RWPE2 (cell line): ENCODE measurements around the gene TPRN.
A peak's percentile ranks its signal among the peaks of the same experiment; 100 is the strongest.

Source experiments
- ATAC-seq: fragments of 200-7000 bp; cut with Tn5 transposase; 3 replicates; pipeline ENCODE4 v1.9.1; 2021; ENCODE audit warnings: low read depth
- DNase-seq: peaks from one replicate; pipeline ENCODE4 v3.0.0-alpha.2; 2020; ENCODE audit warnings: low spot score
- H3K27ac ChIP-seq: fragments of 450-650 bp; 2 replicates; pipeline ENCODE4 v1.5.1; 2017; ENCODE audit warnings: mild to moderate bottlenecking; ENCODE audit not compliant: poor library complexity, severe bottlenecking
- H3K27me3 ChIP-seq: fragments of 250-450 bp; sonication (Bioruptor Pico); 2 replicates; pipeline ENCODE4 v1.5.1; 2021; ENCODE audit warnings: mild to moderate bottlenecking, moderate library complexity; ENCODE audit not compliant: insufficient read depth, poor library complexity, severe bottlenecking
- H3K36me3 ChIP-seq: fragments of 250-450 bp; sonication (Bioruptor Pico); 2 replicates; pipeline ENCODE4 v1.5.1; 2020; ENCODE audit warnings: low read depth, mild to moderate bottlenecking, moderate library complexity
- H3K4me1 ChIP-seq: fragments of 250-450 bp; sonication (Bioruptor Pico); 2 replicates; pipeline ENCODE4 v1.5.1; 2021; ENCODE audit warnings: mild to moderate bottlenecking, moderate library complexity; ENCODE audit not compliant: insufficient read depth, poor library complexity, severe bottlenecking
- H3K4me3 ChIP-seq: fragments of 250-450 bp; sonication (Bioruptor Pico); 2 replicates; pipeline ENCODE4 v1.5.1; 2021; ENCODE audit warnings: mild to moderate bottlenecking, moderate library complexity; ENCODE audit not compliant: severe bottlenecking
- H3K9me3 ChIP-seq: fragments of 250-450 bp; sonication (Bioruptor Pico); 2 replicates; pipeline ENCODE4 v1.5.1; 2021; ENCODE audit warnings: mild to moderate bottlenecking, moderate library complexity; ENCODE audit not compliant: severe bottlenecking
- TF ChIP-seq, protein P1 (sequence below): fragments of 450-650 bp; IDR thresholded peaks from one replicate; pipeline ENCODE4 v1.5.1; 2017; ENCODE audit warnings: mild to moderate bottlenecking, moderate library complexity; ENCODE audit not compliant: poor library complexity, severe bottlenecking

Gene TPRN

DNA sequence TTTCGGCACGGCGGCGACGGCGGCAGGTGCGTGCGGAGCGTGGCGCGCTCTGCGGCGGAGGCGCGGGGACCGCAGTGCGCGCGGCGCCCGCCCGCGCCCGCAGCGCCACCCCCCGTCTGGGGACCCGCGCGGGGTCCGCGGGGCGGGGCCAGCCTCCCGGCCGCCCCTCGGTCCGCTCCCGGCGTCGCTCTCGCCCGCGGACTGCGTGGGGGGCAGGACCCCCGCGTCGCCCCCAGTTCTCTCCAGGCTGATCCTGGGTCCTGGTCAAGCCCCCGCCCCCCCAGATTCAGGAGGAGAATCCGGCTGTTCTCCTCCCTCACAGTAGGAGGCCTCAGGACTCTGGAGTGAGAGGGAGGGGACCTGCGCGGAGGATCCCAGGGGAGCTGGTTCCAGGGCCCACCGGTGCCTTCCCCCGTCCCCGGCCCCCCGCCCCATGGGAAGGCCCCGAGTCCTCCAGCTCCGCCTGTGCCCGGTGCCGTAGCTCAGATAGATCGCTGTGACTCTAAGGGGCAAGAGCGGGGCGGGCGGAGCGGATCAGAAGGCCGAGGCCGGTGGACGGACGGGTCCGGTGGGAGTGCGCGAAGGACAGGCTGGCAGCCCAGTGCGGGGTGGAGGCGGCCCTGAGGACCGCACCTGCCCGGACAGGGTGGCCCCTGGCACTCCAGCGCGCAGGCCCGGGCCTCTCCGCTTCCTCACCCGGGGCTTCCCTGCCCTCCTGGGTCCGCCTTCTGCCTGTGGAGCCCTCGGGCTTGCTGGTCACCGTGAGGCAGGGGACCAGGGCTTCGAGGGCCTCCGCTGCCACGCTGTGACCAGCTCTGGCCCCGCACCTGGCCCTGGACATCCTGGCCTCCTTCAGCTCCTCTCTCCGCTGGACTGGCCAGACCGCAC, 21.9 kb upstream of the TPRN start, which contains the start of gene RNF208:
Gene RNF208 (minus strand): TSS at position 51 of the 888 bp plus-strand sequence. CDS start 1,028 bp downstream, outside the sequence.
- TF ChIP-seq, protein P1, sequence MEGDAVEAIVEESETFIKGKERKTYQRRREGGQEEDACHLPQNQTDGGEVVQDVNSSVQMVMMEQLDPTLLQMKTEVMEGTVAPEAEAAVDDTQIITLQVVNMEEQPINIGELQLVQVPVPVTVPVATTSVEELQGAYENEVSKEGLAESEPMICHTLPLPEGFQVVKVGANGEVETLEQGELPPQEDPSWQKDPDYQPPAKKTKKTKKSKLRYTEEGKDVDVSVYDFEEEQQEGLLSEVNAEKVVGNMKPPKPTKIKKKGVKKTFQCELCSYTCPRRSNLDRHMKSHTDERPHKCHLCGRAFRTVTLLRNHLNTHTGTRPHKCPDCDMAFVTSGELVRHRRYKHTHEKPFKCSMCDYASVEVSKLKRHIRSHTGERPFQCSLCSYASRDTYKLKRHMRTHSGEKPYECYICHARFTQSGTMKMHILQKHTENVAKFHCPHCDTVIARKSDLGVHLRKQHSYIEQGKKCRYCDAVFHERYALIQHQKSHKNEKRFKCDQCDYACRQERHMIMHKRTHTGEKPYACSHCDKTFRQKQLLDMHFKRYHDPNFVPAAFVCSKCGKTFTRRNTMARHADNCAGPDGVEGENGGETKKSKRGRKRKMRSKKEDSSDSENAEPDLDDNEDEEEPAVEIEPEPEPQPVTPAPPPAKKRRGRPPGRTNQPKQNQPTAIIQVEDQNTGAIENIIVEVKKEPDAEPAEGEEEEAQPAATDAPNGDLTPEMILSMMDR, result no peak
- Histone ChIP-seq H3K4me1 (peaks cover 35% of the 10 kb centered on the region), H3K36me3 (no peaks in the 10 kb centered on the region), H3K27ac (peak within 1 kb of the TSS; percentile 92), H3K4me3 (peak within 1 kb of the TSS; percentile 45), H3K9me3 (no peaks in the 10 kb centered on the region), H3K27me3 (no peaks in the 10 kb centered on the region)
- ATAC-seq, result no peak
- DNase-seq, result no peak

DNA sequence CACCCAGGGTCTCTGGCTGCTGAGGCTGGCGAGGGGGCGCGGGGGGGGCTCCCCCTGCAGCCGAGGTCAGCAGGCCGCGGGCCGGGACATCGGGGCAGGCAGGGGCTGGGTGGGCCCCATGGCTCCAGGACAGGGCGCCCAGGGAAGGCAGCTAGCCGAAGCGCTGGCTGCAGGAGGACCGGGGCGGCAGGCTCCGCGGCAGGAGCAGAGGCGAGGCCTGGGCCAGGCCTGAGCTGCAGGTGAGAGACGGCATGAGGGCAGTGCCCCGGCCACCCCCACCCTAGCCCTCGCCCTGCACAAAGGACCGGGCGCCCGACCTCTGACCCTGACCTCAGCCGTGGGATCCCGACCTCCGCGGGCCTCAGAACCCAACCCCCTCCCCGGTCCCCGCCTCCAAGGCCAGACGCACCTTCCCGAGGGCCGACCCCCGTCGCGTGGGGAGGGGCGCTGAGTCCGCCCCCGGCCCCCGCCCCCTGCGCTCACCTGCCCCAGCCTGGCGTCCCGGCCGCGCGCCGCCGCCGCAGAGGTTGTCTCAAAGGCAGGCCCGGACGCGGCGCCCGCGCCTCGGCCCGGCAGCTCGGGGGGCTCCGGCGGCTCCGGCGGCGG, 21.1 kb upstream of the TPRN start:
- ATAC-seq, result no peak
- no peaks in the 10 kb centered on the region for H3K27me3 ChIP-seq
- DNase-seq, result no peak
- no peaks in the 10 kb centered on the region for H3K9me3 ChIP-seq
- H3K4me1 ChIP-seq, result peaks cover 28% of the 10 kb centered on the region
- H3K36me3 ChIP-seq, result no peaks in the 10 kb centered on the region
- H3K4me3 ChIP-seq, result peak overlapping the region; percentile 45
- TF ChIP-seq, protein P1, result no peak
- no peak overlapping the region for H3K27ac ChIP-seq

DNA sequence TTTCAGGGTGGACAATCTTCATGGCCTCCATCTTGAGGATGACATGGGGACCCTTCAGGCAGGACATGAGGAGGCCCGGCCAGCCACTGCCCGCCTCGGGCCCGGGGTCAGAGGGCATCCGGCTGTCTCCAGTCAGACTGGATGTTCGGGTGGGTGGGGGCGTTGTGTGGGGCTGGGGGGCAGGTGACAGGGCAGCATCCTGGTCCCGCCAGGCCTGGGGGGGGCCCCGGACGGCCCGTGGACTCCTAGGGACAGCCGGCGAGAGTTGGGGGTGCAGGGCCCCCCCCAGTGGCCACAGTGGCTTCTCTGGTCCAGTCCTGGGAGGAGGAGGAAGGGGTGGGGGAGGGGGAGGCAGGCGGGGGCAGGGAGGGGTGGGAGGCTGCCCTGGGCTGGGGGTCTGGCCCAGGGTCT, 20.6 kb upstream of the TPRN start:
- DNase-seq (no peak), ATAC-seq (no peak)
- Histone ChIP-seq H3K27me3 (no peaks in the 10 kb centered on the region), H3K27ac (no peak overlapping the region), H3K9me3 (no peaks in the 10 kb centered on the region), H3K4me3 (no peak overlapping the region), H3K4me1 (peaks cover 24% of the 10 kb centered on the region), H3K36me3 (no peaks in the 10 kb centered on the region)
- TF ChIP-seq, protein P1, result no peak

DNA sequence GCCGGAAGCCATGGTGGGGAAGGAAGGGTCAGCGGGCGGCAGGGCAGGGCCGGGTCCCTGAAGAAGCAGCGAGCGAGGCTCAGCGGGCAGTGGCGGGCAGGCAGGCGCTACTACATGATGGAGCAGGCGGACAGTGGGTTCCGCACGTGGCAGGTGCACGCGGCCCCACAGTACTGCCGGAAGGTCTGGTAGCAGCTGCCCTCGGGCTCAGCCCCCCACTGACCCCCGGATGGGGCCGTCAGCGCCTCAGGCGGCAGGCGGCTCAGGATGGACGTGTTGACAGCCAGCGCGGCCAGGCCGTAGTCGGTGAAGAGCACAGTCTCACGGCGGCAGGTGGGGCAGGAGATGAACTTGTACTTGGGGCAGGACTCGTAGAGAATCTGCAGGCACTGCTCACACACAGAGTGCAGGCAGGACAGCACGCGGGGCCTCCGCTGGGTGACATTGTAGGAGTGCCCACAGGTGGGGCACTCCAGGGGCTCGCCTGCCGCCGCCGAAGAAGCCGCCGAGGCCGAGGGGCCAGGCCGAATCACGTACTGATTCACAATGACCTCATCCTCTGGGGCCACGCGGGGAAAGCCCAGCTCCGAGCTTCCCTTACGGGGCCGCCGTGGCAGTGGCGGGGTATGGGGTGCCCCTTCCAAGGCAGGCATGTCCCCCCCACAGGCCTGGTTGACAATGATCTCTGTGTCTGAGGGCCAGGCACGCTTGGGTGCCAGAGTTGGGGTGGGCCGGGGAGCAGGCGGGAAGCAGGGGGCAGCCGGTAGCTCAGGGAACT, 20.0 kb upstream of the TPRN start:
- no peaks in the 10 kb centered on the region for H3K9me3 ChIP-seq
- TF ChIP-seq, protein P1, result no peak
- H3K27ac ChIP-seq, result no peak overlapping the region
- ATAC-seq (no peak), DNase-seq (no peak)
- H3K4me3 ChIP-seq, result no peak overlapping the region
- 0 out of 2 replicates have a peak, but pooled peaks cover 1% of the 10 kb centered on the region for H3K36me3 ChIP-seq
- H3K4me1 ChIP-seq, result peaks cover 18% of the 10 kb centered on the region
- no peaks in the 10 kb centered on the region for H3K27me3 ChIP-seq
